Subcutaneous abdominal adipose tissue (tissue), 5 donors: Measurements from ENCODE around the gene PHYKPL.

ENCODE experiments used
- H3K27ac ChIP-seq: one replicate; pipeline ENCODE4 v1.7.0; 2013; ENCODE audit warnings: low read depth, mild to moderate bottlenecking, inconsistent platforms, low read length, moderate library complexity
- H3K27me3 ChIP-seq, 5 donors: one replicate each; pipeline ENCODE4 v1.7.0; 2013; ENCODE audit warnings: low read length in 5 of 5, inconsistent platforms in 1 of 5; ENCODE audit not compliant: control insufficient read depth in 5 of 5, insufficient read depth in 4 of 5
- H3K36me3 ChIP-seq, 5 donors: one replicate each; pipeline ENCODE4 v1.7.0; 2013; ENCODE audit warnings: low read length in 5 of 5; ENCODE audit not compliant: control insufficient read depth in 5 of 5, insufficient read depth in 5 of 5
- H3K4me1 ChIP-seq, 5 donors: one replicate each; pipeline ENCODE4 v1.7.0; 2013; ENCODE audit warnings: low read length in 5 of 5, mild to moderate bottlenecking in 3 of 5, moderate library complexity in 1 of 5; ENCODE audit not compliant: control insufficient read depth in 5 of 5, insufficient read depth in 5 of 5
- H3K4me3 ChIP-seq, 5 donors: one replicate each; pipeline ENCODE4 v1.7.0; 2013; ENCODE audit warnings: low read length in 5 of 5, low read depth in 1 of 5
- H3K9ac ChIP-seq, 5 donors: one replicate each; pipeline ENCODE4 v1.7.0; 2013; ENCODE audit warnings: low read length in 5 of 5, mild to moderate bottlenecking in 4 of 5, moderate library complexity in 3 of 5
- H3K9me3 ChIP-seq, 5 donors: one replicate each; pipeline ENCODE4 v1.7.0; 2013; ENCODE audit warnings: low read length in 5 of 5; ENCODE audit not compliant: control insufficient read depth in 5 of 5
- donor health status: healthy.
- donor health status: healthy.
- donor health status: healthy.
- donor health status: healthy.
- donor health status: healthy.

Gene PHYKPL

GRCh38 chr5:178249191-178249989, 16.8 kb upstream of the PHYKPL start:
- H3K9me3 ChIP-seq = no peaks in the 10 kb centered on the region
- peaks cover 0 to 15% (median 0%) of the 10 kb centered on the region in 5 donors for H3K4me1 ChIP-seq
- no peak overlapping the region for H3K9ac ChIP-seq
- no peaks in the 10 kb centered on the region for H3K36me3 ChIP-seq
- H3K4me3 ChIP-seq = no peak overlapping the region
- no peak overlapping the region for H3K27ac ChIP-seq
- H3K27me3 ChIP-seq = no peaks in the 10 kb centered on the region

GRCh38 chr5:178248750-178249149, 16.1 kb upstream of the PHYKPL start:
- Histone ChIP-seq H3K9me3 (no peaks in the 10 kb centered on the region), H3K27ac (no peak overlapping the region), H3K4me1 (peaks cover 0 to 15% (median 0%) of the 10 kb centered on the region in 5 donors), H3K36me3 (no peaks in the 10 kb centered on the region), H3K4me3 (no peak overlapping the region), H3K9ac (no peak overlapping the region), H3K27me3 (no peaks in the 10 kb centered on the region)

- H3K27ac ChIP-seq = no peak overlapping the region
These were observed 15.2 kb upstream of the PHYKPL start for GRCh38 chr5:178247481-178248456.

DNA sequence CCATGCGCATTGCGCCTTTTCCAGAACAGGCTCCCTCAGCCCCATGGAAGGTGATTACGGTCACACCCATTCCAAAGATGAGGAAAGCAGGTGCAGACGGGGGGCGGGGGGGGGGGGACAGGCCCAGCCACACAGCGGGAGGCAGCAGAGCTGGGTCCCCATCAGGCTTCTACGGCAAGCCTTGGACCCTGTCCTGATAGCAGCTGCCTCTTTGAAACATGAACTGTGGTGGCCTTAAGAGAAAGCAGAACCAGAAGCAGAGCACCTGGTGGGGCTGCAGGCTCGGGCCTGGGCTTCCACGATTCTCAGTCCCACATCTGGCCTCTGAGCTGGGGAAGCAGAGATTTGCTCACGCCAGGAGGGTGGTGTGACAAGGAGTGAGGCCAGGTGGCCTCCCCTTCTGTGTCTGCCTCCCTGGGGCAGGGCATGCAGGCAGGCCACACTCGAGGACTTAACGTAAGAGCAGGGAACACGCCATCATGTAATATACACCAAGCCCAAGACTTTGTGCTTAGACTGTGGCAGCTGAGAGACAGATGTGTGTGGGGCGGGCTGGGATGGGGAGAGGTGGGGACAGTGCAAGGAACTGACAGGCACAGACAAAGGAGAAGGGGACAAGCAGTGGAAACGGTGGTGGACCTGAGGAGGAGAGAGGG, 14.2 kb upstream of the PHYKPL start:
- H3K27me3 ChIP-seq = no peaks in the 10 kb centered on the region
- H3K4me1 ChIP-seq = peaks cover 0 to 15% (median 2%) of the 10 kb centered on the region in 5 donors
- H3K27ac ChIP-seq = no peak overlapping the region
- H3K36me3 ChIP-seq = no peaks in the 10 kb centered on the region
- H3K4me3 ChIP-seq = no peak overlapping the region
- no peaks in the 10 kb centered on the region for H3K9me3 ChIP-seq
- no peak overlapping the region for H3K9ac ChIP-seq

More at GRCh38 chr5:178247481-178248456, 15.2 kb upstream of the PHYKPL start:
- Histone ChIP-seq H3K4me1 (peaks cover 0 to 15% (median 0%) of the 10 kb centered on the region in 5 donors), H3K9me3 (no peaks in the 10 kb centered on the region), H3K4me3 (no peak overlapping the region), H3K9ac (no peak overlapping the region), H3K36me3 (no peaks in the 10 kb centered on the region), H3K27me3 (no peaks in the 10 kb centered on the region)

- Histone ChIP-seq H3K9me3 (no peaks in the 10 kb centered on the region), H3K27ac (no peak overlapping the region), H3K4me1 (peaks cover 0 to 27% (median 12%) of the 10 kb centered on the region in 5 donors), H3K4me3 (no peak overlapping the region), H3K9ac (no peak overlapping the region), H3K27me3 (no peaks in the 10 kb centered on the region), H3K36me3 (no peaks in the 10 kb centered on the region)
These were observed 12.8 kb upstream of the PHYKPL start for GRCh38 chr5:178245389-178245788.

- H3K27me3 ChIP-seq = no peaks in the 10 kb centered on the region
- H3K9me3 ChIP-seq = no peaks in the 10 kb centered on the region
- H3K9ac ChIP-seq = no peak overlapping the region
- no peak overlapping the region for H3K27ac ChIP-seq
- H3K4me1 ChIP-seq = peaks cover 0 to 30% (median 17%) of the 10 kb centered on the region in 5 donors
- H3K4me3 ChIP-seq = no peak overlapping the region
- H3K36me3 ChIP-seq = no peaks in the 10 kb centered on the region
These were observed 12.0 kb upstream of the PHYKPL start for GRCh38 chr5:178244576-178244975.

- Histone ChIP-seq H3K27me3 (no peaks in the 10 kb centered on the region), H3K36me3 (no peaks in the 10 kb centered on the region), H3K27ac (no peak overlapping the region), H3K4me1 (peaks cover 0 to 45% (median 15%) of the 10 kb centered on the region in 5 donors), H3K9ac (no peak overlapping the region), H3K4me3 (no peak overlapping the region), H3K9me3 (no peaks in the 10 kb centered on the region)
These were observed 9.8 kb upstream of the PHYKPL start for GRCh38 chr5:178242416-178242815.

DNA sequence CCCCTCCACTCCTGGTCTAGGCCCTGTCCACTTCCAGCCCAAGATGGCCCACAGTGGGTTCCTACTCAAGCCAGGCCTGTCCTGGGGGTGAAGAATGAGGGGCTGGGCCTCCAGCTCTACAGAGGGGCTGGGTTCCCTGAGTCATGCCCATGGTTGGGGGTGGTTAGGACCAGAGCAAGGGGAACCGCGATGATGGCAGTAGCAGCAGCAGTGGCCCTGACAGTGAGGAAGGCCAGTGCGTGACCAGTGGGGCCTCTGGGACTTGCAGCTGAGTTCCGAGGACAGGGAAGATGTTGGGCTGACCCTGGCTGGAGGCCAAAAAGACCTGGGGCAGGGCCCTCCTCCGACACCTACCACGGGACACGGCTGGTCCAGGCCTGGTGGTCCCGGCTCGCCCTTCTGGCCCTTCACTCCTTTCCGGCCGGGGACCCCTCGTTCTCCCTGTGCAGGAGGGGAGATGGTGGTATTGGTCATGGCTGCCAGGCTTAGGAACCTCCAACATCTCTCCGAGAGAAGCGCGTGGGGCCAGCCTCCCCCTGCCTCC, 9.2 kb upstream of the PHYKPL start:
- no peaks in the 10 kb centered on the region for H3K27me3 ChIP-seq
- no peaks in the 10 kb centered on the region for H3K36me3 ChIP-seq
- no peak overlapping the region for H3K9ac ChIP-seq
- H3K27ac ChIP-seq = no peak overlapping the region
- peaks cover 0 to 52% (median 18%) of the 10 kb centered on the region in 5 donors for H3K4me1 ChIP-seq
- no peak overlapping the region for H3K4me3 ChIP-seq
- no peaks in the 10 kb centered on the region for H3K9me3 ChIP-seq

GRCh38 chr5:178241231-178241663, 8.6 kb upstream of the PHYKPL start:
- H3K9ac ChIP-seq = peak overlapping the region in 1 of 5 donors; percentile 6
- H3K9me3 ChIP-seq = no peaks in the 10 kb centered on the region
- H3K4me3 ChIP-seq = no peak overlapping the region
- H3K36me3 ChIP-seq = no peaks in the 10 kb centered on the region
- no peaks in the 10 kb centered on the region for H3K27me3 ChIP-seq
- H3K4me1 ChIP-seq = peaks cover 0 to 57% (median 23%) of the 10 kb centered on the region in 5 donors
- H3K27ac ChIP-seq = no peak overlapping the region
